DOHH2 (cell line): ENCODE results near the gene RIOX2.

Source experiments
- CTCF ChIP-seq: fragments of 200-600 bp; sonication (generic); IDR thresholded peaks from one replicate; pipeline ENCODE4 v1.5.1; 2014; ENCODE audit warnings: antibody characterized with exemption, mild to moderate bottlenecking, low read depth, low read length; ENCODE audit not compliant: poor library complexity, severe bottlenecking
- EZH2phosphoT487 ChIP-seq: fragments of 200-600 bp; sonication (generic); IDR thresholded peaks from 2 replicates; pipeline ENCODE4 v1.6.1; 2017; ENCODE audit warnings: borderline replicate concordance, mild to moderate bottlenecking, antibody characterized with exemption, low read length, moderate library complexity, mixed read lengths

GRCh38 chr3:97983933-97984491 lies 11.8 kb upstream of the RIOX2 start:
- TF ChIP-seq CTCF (no peak), EZH2phosphoT487 (no peak)
